Nephron (organoid): ENCODE measurements around the gene LRRTM2.

Experiments used
- H3K27ac Mint-ChIP-seq, 3 experiments: 2 replicates each; pipeline ENCODE4 v1.8.0; 2020; ENCODE audit warnings: mixed read lengths in 3 of 3, mild to moderate bottlenecking in 2 of 3, moderate library complexity in 1 of 3
- H3K27me3 Mint-ChIP-seq: 2 replicates; pipeline ENCODE4 v1.8.0; 2021; ENCODE audit warnings: low read depth, mild to moderate bottlenecking, moderate library complexity, mixed read lengths
- H3K36me3 Mint-ChIP-seq: 2 replicates; pipeline ENCODE4 v1.8.0; 2020; ENCODE audit warnings: low read depth, mixed read lengths
- H3K4me1 Mint-ChIP-seq: 2 replicates; pipeline ENCODE4 v1.8.0; 2020; ENCODE audit warnings: mixed read lengths
- H3K4me3 Mint-ChIP-seq, 3 experiments: 2 replicates each; pipeline ENCODE4 v1.8.0; 2020; ENCODE audit warnings: mild to moderate bottlenecking in 3 of 3, mixed read lengths in 3 of 3, moderate library complexity in 2 of 3
- H3K9me3 Mint-ChIP-seq: 2 replicates; pipeline ENCODE4 v1.8.0; 2020; ENCODE audit warnings: mixed read lengths
- CTCF ChIP-seq, 3 experiments: fragments of 200-600 bp; sonication (generic); IDR thresholded peaks; one replicate each; pipeline ENCODE4 v1.5.0; 2021; ENCODE audit warnings: antibody characterized with exemption in 3 of 3; ENCODE audit not compliant: unreplicated experiment in 3 of 3

The LRRTM2 gene

GRCh38 chr5:138824924-138825863 is 49.9 kb downstream of the LRRTM2 start:
- H3K4me1 Mint-ChIP-seq: peaks cover 30% of the 10 kb centered on the region
- H3K9me3 Mint-ChIP-seq: no peaks in the 10 kb centered on the region
- no peak overlapping the region for H3K4me3 Mint-ChIP-seq

GRCh38 chr5:138824516-138824915 is 50.6 kb downstream of the LRRTM2 start:
- Mint-ChIP-seq H3K4me1 (peaks cover 33% of the 10 kb centered on the region), H3K4me3 (no peak overlapping the region), H3K36me3 (peaks cover 61% of the 10 kb centered on the region), H3K27me3 (no peaks in the 10 kb centered on the region), H3K27ac (no peak overlapping the region), H3K9me3 (no peaks in the 10 kb centered on the region)
- TF ChIP-seq CTCF (IDR thresholded peaks at IDR 0.05; ENCODE audit: unreplicated experiment in 3 of 3): no peak

More at GRCh38 chr5:138824924-138825863, 49.9 kb downstream of the LRRTM2 start:
- peak overlapping the region in 2 of 3 experiments; percentile 36 to 73 for H3K27ac Mint-ChIP-seq
- H3K27me3 Mint-ChIP-seq: no peaks in the 10 kb centered on the region
- H3K36me3 Mint-ChIP-seq: peaks cover 60% of the 10 kb centered on the region
- peak; percentile 69 to 71 (median 70) for TF ChIP-seq CTCF (IDR thresholded peaks at IDR 0.05; ENCODE audit: unreplicated experiment in 3 of 3)

- H3K4me3 Mint-ChIP-seq: no peak overlapping the region
- H3K4me1 Mint-ChIP-seq: peaks cover 47% of the 10 kb centered on the region
- no peak for TF ChIP-seq CTCF (IDR thresholded peaks at IDR 0.05; ENCODE audit: unreplicated experiment in 3 of 3)
- peaks cover 53% of the 10 kb centered on the region for H3K36me3 Mint-ChIP-seq
- peaks cover 6% of the 10 kb centered on the region for H3K9me3 Mint-ChIP-seq
- no peaks in the 10 kb centered on the region for H3K27me3 Mint-ChIP-seq
- H3K27ac Mint-ChIP-seq: peak overlapping the region in 1 of 3 experiments; percentile 3
Observed at GRCh38 chr5:138820695-138821094, 54.4 kb downstream of the LRRTM2 start.

DNA sequence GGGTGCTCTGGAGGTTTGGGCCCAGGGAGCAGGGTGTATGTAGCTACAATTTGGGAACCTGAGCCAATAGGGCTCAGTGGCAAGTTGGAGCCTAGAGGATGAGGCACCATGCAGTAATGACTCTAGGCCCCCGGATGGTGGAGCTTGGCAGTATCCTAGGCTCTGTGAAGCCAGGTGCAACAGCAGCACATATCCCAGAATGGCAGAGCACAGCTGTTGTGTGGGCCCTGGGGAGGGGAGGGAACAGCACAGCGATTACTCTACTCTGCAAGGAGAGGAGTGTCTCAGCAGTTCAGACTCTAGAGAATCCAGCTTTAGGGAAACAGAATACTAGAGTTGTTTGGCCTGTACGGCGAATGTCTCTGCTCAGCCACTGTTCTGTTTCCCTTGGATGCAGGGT is 56.1 kb downstream of the LRRTM2 start:
- Mint-ChIP-seq H3K4me1 (peaks cover 40% of the 10 kb centered on the region), H3K9me3 (peaks cover 6% of the 10 kb centered on the region), H3K36me3 (peaks cover 56% of the 10 kb centered on the region), H3K27me3 (no peaks in the 10 kb centered on the region), H3K27ac (peak overlapping the region; percentile 59 to 80 (median 70)), H3K4me3 (no peak overlapping the region)
- TF ChIP-seq CTCF (IDR thresholded peaks at IDR 0.05; ENCODE audit: unreplicated experiment in 3 of 3): no peak
